Right lung (tissue), 5 donors: ENCODE measurements around the gene MSI2. TPM values are rescaled to one million over a fixed set of nuclear protein-coding genes. Genes with fewer than 3 reads are reported as not detected.
A peak's percentile ranks its signal among the peaks of the same experiment; 100 is the strongest.

Source experiments
- DNase-seq, 2 donors: peaks; one replicate each; pipeline ENCODE4 v3.0.0-alpha.2; 2013
- polyA plus RNA-seq, 5 donors: library from polyadenylated mRNA; unstranded; fragments of 120-200 nt; gene quantifications; one replicate each; pipeline versions ENCODE4 v1.2.1 to v1.2.3, GENCODE V29; 2013; ENCODE audit warnings: inconsistent platforms in 1 of 5, low replicate concordance in 1 of 5; ENCODE audit not compliant: insufficient read length in 5 of 5, insufficient read depth in 1 of 5

MSI2 gene
- polyA plus RNA-seq, 5 donors: 35.4 to 48.9 (median 47.6) TPM

DNA sequence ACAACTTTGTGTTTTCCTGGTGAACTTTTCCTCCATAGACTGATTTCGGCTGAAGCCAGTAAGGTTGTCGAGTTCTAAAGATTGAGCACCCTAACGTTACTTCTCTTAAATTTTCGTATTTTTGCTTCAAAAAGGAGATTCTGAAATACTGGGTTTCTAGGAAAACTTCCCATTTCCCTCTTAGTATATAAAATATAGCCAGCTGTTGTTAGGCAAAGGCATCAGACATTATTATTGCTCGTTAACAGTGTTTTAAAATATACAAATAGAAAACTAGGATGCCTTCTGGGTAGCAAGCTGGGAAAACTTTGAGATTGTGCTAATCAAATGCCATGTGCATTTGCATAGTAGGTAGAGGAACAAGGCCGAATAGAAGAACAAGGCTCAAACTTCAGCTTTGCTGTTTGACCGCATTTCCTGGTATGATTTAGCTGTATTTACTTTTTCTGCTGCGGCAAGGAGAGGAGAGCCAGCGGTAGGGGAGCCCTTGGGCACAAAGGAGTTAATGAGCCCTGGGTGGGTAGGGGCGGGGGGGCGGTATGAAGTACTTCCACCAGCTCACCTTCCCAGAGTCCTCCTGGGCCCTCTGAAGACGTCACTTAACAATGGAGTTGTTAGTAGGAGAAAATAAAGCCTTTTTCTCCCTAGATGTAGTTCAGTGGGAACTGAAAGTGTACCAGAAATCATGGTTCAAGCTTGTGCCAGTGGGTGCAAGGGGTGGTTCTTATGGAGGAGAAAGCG is 151.9 kb downstream of the MSI2 start:
- peak in 1 of 2 donors; percentile 26 for DNase-seq

DNA sequence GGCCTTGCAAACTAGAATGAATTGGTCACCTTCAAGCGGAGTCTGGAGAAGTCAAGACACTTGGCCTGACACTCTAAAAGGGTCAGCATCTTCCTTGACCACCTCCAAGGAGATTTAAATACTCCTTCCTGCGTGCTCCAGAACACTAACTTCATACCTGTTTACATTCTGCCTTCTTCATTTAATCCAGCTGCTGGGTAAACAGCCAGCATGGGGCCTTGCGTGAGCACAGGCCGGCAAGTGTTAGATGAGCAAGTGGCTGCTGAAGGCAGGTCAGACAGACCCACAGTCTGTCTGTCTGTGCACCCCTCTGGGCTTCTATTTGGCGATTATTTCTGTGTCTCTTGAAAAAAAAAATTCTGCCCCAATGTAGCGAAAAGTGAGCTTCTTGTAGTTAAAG is 153.8 kb downstream of the MSI2 start:
- DNase-seq: no peak

DNA sequence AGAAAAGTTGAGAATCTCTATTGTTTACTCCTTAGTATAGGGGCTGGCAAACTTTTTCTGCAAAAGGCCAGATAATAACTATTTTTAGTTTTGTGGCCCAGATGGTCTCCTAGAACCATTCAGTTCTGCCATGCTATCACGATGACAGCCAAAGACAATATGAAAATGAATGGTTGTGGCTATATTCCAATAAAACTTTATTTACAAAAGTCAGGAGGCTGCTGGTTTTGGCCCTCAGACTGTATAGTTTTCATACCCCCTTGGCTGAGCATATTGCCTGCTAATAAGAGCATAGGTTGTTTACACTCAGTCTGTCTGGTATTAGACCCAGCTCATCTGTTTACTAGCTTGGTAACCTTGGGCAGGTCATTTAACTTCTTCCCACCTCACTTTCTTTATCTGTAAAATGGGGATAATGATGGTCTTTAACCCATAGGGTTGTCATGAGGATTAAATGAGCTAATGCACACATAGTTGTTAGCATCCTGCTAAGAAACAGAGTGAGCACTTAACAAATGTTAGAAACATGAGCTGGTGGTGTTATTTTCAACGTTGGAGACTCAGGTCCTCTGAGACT is 156.3 kb downstream of the MSI2 start:
- no peak for DNase-seq

DNA sequence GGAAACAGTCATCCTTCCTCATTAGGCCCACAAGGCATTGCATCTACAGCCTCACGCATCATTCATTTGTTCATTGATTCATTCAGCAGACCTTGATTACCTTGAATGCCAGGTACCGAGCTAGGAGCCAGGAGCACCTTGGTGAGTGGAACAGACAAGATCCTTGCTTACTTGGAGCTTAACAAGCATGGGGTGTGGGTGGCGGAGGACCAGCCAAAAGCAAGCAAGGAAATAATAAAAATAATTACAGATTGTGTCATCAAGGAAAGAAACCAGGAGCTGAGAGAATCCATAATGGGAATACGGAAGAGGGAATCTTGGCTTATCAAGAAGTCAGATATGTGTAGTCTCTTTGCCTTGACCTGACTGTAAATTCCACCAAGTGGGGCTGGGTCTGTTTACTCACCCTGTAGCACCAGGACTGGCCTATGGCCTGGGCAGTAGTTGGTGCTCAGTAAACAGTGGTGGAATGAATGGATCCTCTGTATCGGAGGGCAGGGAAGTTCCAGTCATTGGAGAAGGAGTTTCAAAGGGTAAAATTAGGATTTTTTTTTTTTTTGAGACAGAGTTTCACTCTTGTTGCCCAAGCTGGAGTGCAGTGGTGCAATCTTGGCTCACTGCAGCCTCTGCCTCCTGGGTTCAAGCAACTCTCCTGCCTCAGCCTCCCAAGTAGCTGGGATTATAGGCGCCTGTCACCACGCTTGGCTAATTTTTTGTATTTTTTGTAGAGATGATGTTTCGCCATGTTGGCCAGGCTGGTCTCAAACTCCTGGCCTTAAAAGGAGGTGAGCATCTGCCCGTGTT is 157.7 kb downstream of the MSI2 start:
- no peak for DNase-seq

DNA sequence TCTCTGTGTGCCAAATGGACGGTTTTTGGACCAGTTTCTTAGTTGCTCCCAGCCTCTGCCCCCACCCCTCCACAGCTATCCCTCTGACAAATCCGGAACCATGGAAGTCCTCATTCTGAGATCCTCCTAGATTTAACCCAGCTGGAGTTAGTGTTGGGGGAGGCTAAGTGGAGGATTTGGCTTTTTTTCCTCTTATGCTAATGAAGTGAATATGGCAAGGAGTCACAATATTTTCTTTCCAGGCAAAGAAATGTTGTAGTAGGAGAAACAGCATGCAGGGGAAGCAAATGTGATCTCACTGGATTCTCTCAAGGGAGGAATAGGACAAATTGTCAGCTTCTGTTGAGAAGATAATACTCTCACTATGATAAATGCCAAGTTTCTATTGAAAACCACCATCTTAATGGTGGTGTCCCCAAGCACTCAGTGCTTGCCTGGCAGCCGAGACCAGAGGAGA is 159.5 kb downstream of the MSI2 start:
- DNase-seq: peak; percentile 78 to 83

DNA sequence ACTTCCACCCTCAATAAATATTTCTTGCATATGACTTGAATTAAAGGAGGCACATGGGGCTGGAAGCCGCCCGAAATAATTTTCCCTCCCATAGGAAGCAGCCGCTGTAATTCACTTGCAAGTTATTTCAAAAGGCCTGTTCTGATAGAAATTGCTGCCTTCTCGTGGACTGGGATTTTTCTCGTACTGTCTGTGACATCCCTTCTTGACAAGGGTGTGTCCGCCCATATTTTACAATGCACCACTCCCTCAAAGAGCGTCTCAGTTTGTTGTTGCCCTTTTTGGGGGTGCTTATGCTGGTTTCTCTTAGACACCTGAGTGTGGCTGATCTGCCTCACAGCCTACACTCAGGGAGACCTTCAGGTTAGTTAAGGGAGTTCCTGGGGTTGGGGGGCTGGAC is 160.0 kb downstream of the MSI2 start:
- no peak for DNase-seq

DNA sequence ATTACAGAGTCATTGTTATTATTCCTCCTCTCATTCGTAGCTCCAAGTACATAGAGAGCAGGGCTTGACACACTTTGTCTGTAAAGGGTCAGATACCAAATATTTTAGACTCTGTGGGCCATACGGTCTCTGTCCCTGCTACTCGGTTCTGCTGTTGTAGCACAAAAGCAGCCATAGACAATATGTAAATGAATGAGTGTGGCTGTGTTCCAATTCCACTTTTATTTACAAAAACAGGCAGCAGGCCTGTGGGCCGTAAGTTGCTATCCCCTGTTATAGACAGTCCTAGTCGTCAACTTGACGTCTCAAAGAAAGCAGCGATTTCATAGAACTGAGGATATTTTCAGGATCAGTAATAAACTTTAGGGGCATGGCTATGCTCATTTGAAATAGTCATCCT is 161.6 kb downstream of the MSI2 start:
- DNase-seq: no peak

DNA sequence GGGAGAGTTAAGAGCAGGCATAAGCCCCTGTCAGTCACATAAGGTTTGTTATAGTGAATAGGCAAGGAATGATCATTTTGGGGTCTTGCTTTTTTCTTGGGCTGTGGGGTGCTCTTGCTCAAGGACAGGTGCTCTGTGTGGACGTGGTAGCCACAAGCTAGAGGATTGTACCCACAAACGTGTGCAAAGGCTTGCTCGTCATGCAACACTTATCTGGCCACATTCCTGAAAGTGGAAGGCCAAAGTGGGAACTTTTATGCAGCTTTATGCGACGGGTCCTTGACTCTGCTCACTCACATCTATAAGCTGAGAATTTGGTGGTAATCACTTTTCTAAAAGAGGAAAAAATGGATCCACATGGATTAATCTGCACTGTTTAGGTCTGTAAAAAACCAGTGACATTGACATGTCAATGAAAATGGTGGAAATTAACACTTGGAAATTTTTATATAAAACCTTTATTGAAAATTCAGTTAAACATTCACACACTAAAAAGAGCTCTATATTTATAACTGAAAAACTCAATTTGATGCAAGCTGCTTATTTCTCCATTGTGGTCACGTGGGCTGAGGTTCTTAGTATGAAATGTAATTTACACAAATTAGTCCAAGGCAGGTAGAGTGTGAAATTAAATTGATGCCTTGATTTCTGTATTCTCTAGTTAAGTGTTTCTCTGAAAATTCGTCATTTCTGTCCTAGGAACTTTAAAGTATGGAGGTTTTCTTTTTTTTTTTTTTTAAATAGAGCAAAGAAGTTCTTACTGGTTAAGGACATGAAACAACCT is 162.3 kb downstream of the MSI2 start:
- no peak for DNase-seq

DNA sequence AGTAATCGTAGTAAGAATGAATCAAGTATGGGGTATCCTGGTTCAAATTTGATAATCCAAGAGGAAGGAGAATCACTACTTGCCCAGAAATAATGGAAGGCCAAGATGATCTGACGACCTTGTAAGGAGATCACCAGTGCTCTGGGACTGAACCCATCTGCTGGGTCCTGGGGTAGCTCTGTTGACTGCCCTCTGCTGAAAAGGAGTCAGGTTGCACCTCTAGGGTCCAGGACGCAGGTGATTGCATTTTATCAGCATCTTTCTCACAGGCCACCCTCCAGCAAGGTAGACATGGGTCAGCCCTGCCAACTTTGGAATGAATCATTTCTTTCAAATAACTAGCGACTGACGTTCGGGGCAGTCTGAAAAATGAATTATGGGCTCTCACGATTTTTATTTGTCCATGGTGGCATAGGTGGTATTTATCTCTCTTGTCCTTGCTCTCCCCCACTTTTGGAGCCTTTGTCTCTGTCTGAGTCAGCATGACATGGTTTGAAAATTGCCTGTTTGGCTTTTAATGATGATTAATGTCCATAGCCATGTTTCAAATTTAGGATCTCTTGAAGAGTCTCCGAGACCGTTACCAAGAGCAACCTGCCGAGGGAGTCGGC is 163.7 kb downstream of the MSI2 start:
- no peak for DNase-seq

DNA sequence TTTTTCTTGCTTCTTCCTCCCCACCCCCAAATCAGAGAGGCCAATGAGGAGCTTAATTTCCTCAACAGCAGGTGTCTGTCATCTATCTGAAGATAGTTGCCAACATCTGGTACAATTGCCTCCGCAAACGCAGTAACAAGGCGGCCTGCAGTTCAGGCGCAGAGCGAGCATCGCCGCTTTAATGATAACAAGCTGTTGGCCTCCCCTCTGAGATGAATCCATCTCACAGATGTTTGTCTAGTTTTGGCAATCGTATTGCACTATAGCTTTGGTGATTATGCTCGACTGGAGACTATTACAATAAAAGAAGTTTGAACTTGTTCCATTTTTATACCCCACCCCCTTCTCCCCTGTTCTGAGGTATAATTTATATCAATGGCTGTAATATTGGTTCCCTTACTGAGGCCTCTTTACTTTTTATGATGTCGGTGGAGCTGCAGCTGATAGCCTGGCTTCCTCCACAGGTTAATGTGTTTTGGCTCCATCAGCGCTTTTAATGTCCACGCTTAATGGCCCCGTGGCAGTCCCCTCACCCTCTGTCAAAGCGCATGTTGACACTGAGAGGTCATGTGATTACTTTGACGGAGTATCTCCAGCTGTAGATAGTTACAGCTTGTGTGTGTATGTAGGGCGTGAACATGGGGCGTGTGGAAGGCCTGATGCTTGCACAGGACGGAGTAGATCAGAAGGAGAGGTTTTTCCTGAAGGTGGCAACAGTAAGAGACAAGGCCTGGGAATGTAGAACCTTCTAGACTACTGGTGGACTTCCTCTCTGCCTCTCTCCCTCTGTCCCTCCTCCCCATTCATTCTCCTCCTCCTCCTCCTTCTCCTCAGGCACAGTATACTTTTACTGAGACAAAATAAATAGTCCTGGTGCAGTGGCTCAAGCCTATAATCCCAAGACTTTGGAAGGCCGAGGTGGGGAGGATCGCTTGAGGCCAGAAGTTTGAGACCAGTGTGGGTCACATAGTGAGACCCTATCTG is 164.7 kb downstream of the MSI2 start:
- peak; percentile 36 to 69 for DNase-seq

DNA sequence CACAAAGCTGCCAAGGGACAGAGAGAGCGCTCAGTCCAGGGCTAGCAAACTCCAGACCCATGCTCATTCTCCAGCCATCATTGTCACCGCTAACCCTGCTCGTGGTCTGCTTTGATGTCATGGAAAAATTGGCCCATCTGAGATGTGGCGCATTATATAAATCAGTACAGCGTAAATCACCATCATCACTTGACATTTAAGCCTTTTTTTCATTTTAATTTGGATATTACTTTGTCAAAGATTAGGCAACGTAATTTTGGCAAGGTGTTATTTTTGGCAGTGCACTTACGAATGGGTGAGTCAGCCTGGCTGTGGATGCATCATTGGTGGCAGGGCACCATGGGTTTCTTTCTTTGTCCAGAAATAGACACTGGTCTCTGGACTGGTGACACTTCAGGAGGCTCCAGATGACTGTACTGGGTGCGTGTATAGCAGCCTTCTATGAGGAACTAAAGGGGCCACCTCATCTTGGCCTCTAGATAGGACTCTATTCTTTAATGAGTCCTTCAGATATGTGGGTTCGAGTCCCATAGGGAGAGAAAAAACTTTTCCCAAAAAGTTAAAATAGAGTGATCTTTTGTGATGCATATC is 166.3 kb downstream of the MSI2 start:
- DNase-seq: no peak

DNA sequence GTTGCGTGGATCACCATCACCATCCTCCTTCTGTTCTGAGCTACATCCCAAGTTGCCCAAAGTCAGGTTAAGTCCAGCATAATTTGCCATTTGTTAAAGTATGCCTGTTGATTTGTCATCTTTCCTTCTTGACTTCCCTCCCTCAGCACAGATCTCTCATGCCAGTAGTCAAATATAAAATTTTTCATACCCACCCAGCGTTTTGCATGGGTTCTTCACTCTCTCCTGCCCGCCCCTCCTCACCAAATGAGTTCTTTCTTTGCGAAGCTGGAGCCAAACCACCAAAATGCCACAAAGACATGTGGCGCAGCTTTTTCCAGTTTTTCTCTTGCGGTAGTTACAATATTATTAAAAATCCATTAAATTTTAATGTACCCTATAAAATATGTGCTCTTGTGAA is 167.2 kb downstream of the MSI2 start:
- no peak for DNase-seq

DNA sequence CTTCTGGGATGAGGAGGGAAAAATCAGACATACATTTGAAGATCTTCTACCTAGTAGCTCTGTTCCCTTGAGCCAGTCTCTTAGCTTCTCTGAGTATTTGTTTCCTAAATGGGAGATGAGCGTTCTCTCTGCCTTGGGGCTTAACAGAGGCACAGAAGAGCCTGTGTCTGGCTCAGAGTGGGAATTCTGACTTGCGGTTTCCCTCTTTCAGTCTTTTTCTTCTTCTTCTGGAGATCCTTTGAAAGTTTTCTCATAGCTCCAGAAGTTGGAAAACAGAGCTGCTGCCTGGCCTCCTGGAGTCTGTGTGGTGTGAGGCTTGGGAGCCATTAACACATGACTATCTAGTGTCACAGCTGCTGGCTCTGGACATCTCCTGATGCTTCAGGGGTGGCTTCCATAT is 167.9 kb downstream of the MSI2 start:
- no peak for DNase-seq

DNA sequence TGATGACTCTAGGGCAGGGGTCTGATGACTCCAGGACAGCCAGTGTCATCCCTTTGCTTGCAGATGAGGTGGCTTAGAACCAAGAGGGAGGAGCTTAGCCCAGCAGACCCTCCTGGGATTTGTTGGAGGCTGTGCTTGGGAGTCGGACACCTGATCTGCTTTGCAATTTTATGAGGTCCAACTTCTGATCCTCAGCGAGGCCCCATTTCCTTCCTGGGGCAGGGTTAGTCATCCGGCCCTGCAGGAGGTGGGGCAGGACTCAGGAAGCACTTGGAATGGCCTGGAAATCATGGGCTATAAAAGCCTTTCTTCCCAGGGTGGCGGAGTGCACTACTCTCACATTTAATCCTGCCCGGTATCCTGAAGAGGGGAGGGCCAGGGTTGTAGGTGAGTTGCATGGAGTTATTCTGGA is 168.5 kb downstream of the MSI2 start:
- no peak for DNase-seq

DNA sequence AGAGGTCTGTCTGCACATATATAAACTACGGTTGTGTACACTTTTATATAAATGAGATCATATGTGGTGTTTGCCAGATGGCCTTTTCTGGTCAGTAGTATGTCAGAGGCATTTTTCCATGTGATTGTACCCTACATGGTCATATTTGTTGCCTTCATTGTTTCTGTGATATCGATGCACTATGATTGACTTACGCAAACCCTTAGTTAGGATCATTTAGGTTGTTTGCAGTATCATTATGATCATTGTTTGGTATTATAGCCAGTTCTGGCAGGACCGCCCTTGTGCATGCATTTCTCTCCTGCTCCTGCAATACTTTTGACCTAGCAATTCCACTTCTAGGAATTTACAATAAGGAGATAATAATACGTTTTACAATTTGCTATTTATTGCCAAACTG is 169.1 kb downstream of the MSI2 start:
- DNase-seq: no peak

DNA sequence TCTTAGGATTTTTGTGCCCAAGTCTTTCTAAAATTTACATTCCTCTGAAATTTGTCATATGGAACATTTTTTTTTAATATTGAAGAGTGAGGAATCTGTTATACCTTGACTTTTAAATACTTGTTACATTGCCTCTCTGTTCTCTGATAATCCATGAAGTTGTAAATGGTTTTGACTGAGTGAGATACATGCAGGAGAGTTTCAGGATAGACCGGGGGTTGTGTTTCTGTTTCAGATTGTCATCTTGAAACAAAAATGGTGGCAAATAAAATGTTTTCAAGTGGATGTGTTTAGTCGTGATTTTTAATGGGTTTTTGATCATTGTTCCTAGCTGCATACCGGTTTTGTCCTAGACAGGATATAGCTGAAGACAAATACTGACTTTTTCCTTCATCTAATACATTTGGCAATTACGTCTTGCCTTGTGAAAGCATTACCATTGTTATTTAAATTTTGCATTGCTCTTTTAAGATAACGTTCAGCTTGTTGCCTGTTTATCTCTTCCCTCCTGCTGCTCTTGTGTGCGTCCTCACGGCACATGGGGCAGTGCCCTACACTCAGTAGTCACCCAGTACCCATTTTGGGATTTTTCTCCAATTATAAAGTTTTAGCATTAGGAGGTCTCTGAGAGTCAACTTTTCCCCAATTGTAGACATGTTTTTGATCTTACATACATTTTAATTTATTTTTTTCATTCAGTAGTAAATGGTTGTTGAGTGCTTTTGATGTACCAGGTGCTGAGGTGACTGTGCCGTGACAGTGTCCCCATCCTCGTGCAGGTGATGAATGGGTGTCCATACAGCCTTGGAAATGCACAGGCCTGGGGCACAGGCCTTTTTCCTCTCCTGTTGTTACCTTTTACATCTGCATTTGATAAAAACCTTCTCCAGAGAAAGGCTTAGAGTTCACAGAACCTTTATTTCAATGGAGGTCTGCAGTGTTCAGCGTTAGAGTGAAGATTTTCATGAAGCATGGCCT is 169.9 kb downstream of the MSI2 start:
- no peak for DNase-seq

DNA sequence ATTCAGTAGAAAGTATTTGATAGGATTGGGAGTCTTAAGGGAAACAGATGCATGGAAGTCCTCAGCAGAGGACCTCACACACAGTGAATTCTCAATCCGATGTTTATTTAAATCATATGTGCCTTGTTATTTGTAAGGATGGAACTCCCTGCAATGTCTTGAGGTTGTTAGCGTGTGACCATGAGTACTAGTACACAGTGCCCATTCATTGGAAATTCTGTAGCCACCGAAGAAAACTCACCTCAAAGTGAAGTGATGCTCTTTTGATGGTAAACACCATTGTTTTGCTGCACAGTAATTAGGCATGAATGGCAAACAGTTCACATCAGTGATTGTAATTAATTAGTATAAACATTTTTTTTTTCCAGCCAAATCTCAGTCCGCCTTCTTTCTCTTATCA is 173.6 kb downstream of the MSI2 start:
- no peak for DNase-seq

DNA sequence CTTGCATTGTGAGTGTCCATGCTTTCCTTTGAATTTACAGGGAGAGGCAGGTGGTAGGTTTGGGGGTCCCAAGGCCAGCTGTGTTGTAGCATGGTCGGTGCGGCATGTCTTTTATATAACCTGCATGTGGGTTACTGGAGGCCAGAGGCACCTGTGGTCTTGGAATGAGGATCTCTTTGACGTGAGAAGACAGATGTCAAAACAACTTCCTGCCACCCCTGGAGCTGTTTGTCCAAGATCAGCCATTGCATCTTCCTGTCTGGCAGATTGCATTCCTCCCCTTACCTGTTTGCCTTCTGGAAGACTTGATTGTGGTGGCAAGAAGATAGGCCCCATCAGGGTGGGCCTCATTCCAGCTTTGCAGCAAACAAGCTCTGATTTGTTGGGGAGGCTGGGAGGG is 175.1 kb downstream of the MSI2 start:
- DNase-seq: no peak
